ENCODE measurements around the gene TSEN15.

DNA sequence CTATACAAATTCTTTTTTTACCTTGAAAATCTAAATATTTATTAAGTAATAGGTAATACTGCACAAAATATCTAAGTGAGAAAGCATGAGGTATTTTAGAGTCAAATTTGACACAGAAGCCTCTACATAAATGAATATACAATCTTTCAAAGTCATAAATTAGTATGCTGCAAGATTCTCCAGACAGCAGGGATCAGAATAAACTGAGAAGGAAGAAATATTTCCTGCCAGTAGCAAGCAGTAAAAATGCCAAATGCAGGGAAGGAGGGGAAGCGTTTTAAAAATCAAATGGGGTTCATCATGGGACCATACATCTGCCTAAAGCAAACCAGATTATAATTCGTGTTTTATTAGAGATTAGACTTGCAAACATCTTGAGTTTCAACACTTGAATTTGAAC is 32.9 kb upstream of the TSEN15 start:
- TF ChIP-seq, protein P1, sequence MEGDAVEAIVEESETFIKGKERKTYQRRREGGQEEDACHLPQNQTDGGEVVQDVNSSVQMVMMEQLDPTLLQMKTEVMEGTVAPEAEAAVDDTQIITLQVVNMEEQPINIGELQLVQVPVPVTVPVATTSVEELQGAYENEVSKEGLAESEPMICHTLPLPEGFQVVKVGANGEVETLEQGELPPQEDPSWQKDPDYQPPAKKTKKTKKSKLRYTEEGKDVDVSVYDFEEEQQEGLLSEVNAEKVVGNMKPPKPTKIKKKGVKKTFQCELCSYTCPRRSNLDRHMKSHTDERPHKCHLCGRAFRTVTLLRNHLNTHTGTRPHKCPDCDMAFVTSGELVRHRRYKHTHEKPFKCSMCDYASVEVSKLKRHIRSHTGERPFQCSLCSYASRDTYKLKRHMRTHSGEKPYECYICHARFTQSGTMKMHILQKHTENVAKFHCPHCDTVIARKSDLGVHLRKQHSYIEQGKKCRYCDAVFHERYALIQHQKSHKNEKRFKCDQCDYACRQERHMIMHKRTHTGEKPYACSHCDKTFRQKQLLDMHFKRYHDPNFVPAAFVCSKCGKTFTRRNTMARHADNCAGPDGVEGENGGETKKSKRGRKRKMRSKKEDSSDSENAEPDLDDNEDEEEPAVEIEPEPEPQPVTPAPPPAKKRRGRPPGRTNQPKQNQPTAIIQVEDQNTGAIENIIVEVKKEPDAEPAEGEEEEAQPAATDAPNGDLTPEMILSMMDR (IDR thresholded peaks at IDR 0.05) = no peak
- no peak for TF ChIP-seq POLR2A (IDR thresholded peaks at IDR 0.05)
- no peak for TF ChIP-seq EP300 (IDR thresholded peaks at IDR 0.05)
